Coronary artery (tissue), 2 donors: ENCODE measurements around the gene C10orf53.

Experiments used
- DNase-seq: peaks from one replicate; pipeline ENCODE4 v3.0.0-alpha.2; 2017; ENCODE audit warnings: low spot score
- H3K27ac ChIP-seq, 2 donors: fragments of 200-600 bp; sonication (generic); one replicate each; pipeline ENCODE4 v1.5.1; 2016 to 2019
- H3K4me3 ChIP-seq: fragments of 200-600 bp; sonication (generic); 2 replicates; pipeline ENCODE4 v1.5.1; 2016; ENCODE audit warnings: mild to moderate bottlenecking, moderate library complexity
- TF ChIP-seq, protein P1 (sequence below): fragments of 200-600 bp; sonication (generic); IDR thresholded peaks from one replicate; pipeline ENCODE4 v1.5.1; 2019; ENCODE audit warnings: antibody characterized with exemption

C10orf53 gene

DNA sequence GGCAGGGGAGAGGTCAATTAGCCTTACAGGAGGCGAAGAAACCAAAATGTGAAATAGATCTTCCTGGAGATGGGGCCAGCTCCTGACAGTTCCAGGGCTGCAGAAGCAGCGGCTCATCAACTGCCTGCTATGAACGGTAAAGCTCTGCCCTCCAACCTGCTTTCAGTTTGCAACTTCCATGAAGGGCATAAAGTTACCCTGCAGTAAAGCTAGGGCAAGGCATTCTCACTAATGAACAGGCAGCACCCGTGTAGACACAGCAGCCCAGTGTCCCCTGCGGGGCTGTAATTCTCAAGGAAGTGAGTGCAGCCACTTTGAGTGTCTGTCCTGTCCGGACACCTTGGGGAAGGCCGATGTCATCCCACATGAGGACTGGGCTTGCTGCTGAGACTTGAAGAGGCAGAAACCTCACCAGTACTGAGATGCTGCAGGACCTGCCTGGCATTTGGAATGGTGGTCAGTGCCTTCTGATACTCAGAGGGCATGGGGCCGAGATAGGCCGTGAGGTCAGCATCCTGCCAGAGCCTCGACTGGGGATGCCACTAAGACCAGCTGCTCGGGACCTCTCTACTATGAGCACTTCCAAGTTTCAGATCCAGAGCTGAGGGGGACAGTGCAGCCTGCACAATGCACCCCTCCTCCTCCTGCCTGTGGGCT, 26.1 kb upstream of the C10orf53 start:
- DNase-seq, result peak; percentile 62
- H3K4me3 ChIP-seq, result no peak overlapping the region
- H3K27ac ChIP-seq, result no peak overlapping the region
- TF ChIP-seq, protein P1, sequence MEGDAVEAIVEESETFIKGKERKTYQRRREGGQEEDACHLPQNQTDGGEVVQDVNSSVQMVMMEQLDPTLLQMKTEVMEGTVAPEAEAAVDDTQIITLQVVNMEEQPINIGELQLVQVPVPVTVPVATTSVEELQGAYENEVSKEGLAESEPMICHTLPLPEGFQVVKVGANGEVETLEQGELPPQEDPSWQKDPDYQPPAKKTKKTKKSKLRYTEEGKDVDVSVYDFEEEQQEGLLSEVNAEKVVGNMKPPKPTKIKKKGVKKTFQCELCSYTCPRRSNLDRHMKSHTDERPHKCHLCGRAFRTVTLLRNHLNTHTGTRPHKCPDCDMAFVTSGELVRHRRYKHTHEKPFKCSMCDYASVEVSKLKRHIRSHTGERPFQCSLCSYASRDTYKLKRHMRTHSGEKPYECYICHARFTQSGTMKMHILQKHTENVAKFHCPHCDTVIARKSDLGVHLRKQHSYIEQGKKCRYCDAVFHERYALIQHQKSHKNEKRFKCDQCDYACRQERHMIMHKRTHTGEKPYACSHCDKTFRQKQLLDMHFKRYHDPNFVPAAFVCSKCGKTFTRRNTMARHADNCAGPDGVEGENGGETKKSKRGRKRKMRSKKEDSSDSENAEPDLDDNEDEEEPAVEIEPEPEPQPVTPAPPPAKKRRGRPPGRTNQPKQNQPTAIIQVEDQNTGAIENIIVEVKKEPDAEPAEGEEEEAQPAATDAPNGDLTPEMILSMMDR, result no peak

DNA sequence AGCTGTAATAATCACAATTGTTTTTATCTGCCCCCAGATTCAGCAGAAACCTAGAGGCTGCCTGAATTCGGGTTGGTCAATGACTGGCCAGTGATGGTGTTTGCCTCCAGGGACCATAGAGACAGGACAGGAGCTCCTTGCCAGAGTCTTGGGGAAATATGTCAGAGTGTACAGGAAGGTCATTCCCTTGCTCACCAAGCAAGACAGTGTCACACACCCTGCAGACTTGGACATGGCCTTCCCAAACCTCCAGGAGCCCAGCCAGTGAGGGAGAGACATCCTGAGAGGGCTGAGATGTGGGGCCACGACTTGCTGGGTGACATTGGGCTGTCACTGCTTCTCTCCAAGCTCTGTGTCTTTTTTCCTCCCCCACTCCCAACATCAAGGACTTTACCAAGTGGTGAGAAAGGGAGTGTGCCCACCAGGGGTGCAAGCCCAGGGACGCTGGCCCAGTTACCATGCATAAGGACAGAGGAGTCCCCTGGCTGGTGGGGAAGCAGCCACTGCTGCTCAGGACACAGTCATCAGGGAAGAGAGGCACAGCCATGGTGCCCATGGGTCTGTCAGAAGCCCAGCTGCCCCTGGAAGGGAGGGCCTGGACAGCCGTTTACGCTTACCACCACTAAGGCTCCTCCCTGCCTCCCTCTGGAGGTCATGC, 25.3 kb upstream of the C10orf53 start:
- DNase-seq, result no peak
- Histone ChIP-seq H3K4me3 (no peak overlapping the region), H3K27ac (no peak overlapping the region)
- TF ChIP-seq, protein P1, result no peak

- TF ChIP-seq, protein P1, result no peak
- DNase-seq, result peak; percentile 67
- H3K27ac ChIP-seq, result no peak overlapping the region
- H3K4me3 ChIP-seq, result no peak overlapping the region
Observed at GRCh38 chr10:49655099-49655498, 24.4 kb upstream of the C10orf53 start.

DNA sequence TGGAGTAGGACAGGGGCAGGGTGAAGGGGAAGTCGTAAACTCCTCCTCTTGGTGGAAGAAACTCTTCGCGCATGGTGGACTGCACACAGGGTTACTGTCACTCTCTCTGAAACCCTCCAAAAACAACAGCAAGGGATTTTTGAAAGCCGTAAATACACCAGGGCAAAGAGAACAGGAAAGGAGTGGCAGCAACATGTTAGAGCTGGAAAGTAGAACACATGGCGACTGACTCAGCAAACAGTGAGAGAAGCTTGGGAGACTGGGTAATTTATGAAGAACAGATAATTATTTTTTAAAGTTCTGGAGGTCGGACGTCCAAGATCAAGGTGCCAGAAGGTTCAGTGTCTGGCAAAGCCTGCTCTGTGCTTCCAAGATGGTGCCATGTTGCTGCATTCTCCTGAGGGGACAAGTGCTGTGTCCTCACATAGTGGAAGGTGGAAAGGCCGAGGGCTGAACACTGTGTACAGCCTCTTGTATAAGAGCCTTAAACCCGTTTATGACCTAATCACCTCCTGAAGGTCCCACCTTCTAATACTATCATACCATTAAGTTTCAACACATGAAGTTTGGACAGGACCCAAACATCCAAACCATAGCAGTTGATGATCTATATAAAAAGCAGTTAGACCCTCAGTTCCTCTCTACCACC, 22.5 kb upstream of the C10orf53 start:
- no peak overlapping the region for H3K4me3 ChIP-seq
- TF ChIP-seq, protein P1, result no peak
- H3K27ac ChIP-seq, result no peak overlapping the region
- DNase-seq, result peak; percentile 16

GRCh38 chr10:49657606-49658005, 21.8 kb upstream of the C10orf53 start:
- TF ChIP-seq, protein P1, result no peak
- no peak for DNase-seq
- H3K27ac ChIP-seq, result no peak overlapping the region
- H3K4me3 ChIP-seq, result no peak overlapping the region

GRCh38 chr10:49661140-49661856, 18.2 kb upstream of the C10orf53 start:
- DNase-seq, result peak; percentile 11
- no peak overlapping the region for H3K27ac ChIP-seq
- TF ChIP-seq, protein P1, result no peak

More at GRCh38 chr10:49661140-49661856, 18.2 kb upstream of the C10orf53 start:
- no peak overlapping the region for H3K4me3 ChIP-seq
